ENCODE results near the gene EXD3. TPM values are rescaled to one million over a fixed set of nuclear protein-coding genes. Genes with fewer than 3 reads are reported as not detected.

Gene EXD3
- total RNA-seq, 5 donors from 2014 or later (not counting 1 experiment from before 2014, with no cell fraction given) = 18.5 to 43.8 (median 38.0) TPM

DNA sequence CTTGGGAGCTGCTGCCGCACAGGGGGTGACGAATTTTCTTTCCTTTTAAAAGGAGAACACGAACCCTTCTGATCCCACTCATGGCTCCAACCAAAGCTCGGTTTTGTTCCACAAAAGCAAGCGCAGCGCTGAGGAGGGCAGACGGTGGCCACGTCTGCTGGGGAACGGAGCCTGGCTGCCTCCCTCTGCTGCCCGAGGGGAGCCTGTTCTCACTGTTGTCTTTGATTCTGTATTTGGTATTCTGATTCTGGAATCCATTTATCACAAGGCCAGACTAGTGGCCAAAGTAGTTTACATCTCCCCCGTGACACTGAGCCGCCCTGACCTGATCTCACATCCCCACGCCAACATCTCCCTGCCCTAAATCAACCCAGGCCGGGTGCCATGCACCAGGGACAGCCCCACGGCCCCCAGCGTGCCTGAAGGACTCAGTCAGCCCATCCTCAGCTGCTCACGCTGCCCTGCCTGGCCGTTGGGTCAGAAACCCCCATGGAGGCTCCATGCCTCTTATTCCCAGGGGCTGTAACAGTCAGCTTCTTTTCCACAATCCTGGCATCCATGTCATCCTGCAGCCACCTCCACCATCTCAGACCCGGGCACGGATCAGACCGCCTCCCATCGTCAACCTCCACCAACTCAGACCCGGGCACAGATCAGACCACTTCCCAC is 42.9 kb upstream of the EXD3 start:
- CTCF ChIA-PET = no interaction called here
- peaks cover 11 to 28% of the 10 kb centered on the region in 2 experiments for H3K4me1 ChIP-seq (ENCODE audit: control insufficient read depth in 1 of 2, extremely low read depth in 1 of 2, insufficient read depth in 2 of 2, low read length in 2 of 2)
- DNase-seq (no peak), ATAC-seq (replicated peaks in 1 of 4) (no peak)
- no peaks in the 10 kb centered on the region for H3K36me3 Mint-ChIP-seq
- no peaks in the 10 kb centered on the region for H3K9me3 ChIP-seq
- no peak overlapping the region for H3K4me3 ChIP-seq (ENCODE audit: control insufficient read depth in 1 of 2, extremely low read depth in 1 of 2, low read length in 1 of 2)
- no peak overlapping the region for H3K4me3 Mint-ChIP-seq
- no peaks in the 10 kb centered on the region for H3K27me3 Mint-ChIP-seq
- H3K27me3 ChIP-seq (replicated peaks in 1 of 2; ENCODE audit: control insufficient read depth in 2 of 2, extremely low read depth in 1 of 2, insufficient read depth in 2 of 2, low read length in 1 of 2) = peaks cover 0 to 9% of the 10 kb centered on the region in 2 experiments
- H3K27ac ChIP-seq (ENCODE audit: low read length) = no peak overlapping the region
- no peaks in the 10 kb centered on the region for H3K9me3 Mint-ChIP-seq
- H3K4me1 Mint-ChIP-seq = peaks cover 17 to 26% (median 20%) of the 10 kb centered on the region in 3 donors
- H3K27ac Mint-ChIP-seq = no peak overlapping the region
- no peaks in the 10 kb centered on the region for H3K36me3 ChIP-seq (ENCODE audit: control insufficient read depth in 2 of 2, extremely low read depth in 1 of 2, insufficient read depth in 1 of 2, low read length in 1 of 2)
- POLR2A ChIA-PET = no interaction called here
- WGBS (ENCODE audit: insufficient coverage) = 91% methylated on average over 17 of the region's 23 CpGs

DNA sequence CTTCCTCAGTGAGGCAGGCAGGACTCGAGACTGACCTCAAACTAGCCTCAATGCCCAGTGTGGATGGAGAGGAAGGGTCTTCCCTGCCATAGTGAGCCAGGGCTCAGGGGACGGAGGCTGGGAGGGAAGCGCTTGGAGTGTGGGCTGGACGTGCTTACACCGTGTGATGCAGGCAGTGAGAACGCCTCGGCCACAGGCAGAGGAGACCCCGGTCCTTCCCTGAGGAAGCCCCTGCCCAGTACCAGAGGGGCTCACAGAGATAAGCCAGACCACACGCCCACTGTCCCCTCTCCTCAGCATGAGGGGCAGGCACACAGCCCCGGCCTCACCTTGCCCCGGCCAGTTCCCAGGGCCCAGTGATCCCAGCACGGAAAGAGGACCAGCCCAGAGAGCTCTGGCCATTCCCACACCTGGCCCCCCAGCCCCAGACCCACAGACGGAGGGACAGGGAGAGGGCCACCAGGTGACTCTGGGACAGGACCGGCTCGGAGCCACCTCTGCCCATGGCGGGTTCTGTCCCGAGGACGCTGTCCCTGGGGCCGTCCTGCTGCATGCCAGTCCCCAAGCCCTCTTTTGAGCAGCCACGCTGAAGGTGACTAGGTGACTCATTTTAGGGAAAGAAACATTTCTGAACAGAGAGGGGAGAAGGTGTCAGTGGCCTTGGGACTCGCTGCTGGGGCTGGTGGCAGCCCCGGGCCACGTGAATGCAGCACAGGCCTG is 42.2 kb upstream of the EXD3 start:
- Histone ChIP-seq H3K9me3 (no peaks in the 10 kb centered on the region), H3K36me3 (ENCODE audit: control insufficient read depth in 2 of 2, extremely low read depth in 1 of 2, insufficient read depth in 1 of 2, low read length in 1 of 2) (no peaks in the 10 kb centered on the region), H3K4me3 (ENCODE audit: control insufficient read depth in 1 of 2, extremely low read depth in 1 of 2, low read length in 1 of 2) (no peak overlapping the region), H3K27ac (ENCODE audit: low read length) (no peak overlapping the region), H3K4me1 (ENCODE audit: control insufficient read depth in 1 of 2, extremely low read depth in 1 of 2, insufficient read depth in 2 of 2, low read length in 2 of 2) (peaks cover 14 to 33% of the 10 kb centered on the region in 2 experiments), H3K27me3 (replicated peaks in 1 of 2; ENCODE audit: control insufficient read depth in 2 of 2, extremely low read depth in 1 of 2, insufficient read depth in 2 of 2, low read length in 1 of 2) (peaks cover 0 to 8% of the 10 kb centered on the region in 2 experiments)
- ChIA-PET CTCF (no interaction called here), POLR2A (no interaction called here)
- Mint-ChIP-seq H3K9me3 (no peaks in the 10 kb centered on the region), H3K27me3 (no peaks in the 10 kb centered on the region), H3K4me3 (no peak overlapping the region), H3K36me3 (no peaks in the 10 kb centered on the region), H3K4me1 (peaks cover 16 to 27% (median 17%) of the 10 kb centered on the region in 3 donors), H3K27ac (no peak overlapping the region)
- ATAC-seq (replicated peaks in 1 of 4) (no peak), DNase-seq (no peak)
- WGBS (ENCODE audit: insufficient coverage) = 94% methylated on average over 12 of the region's 23 CpGs

- peaks cover 21 to 40% of the 10 kb centered on the region in 2 experiments for H3K4me1 ChIP-seq (ENCODE audit: control insufficient read depth in 1 of 2, extremely low read depth in 1 of 2, insufficient read depth in 2 of 2, low read length in 2 of 2)
- H3K36me3 ChIP-seq (ENCODE audit: control insufficient read depth in 2 of 2, extremely low read depth in 1 of 2, insufficient read depth in 1 of 2, low read length in 1 of 2) = no peaks in the 10 kb centered on the region
- no peak overlapping the region for H3K27ac Mint-ChIP-seq
- no peak overlapping the region for H3K4me3 ChIP-seq (ENCODE audit: control insufficient read depth in 1 of 2, extremely low read depth in 1 of 2, low read length in 1 of 2)
- H3K9me3 Mint-ChIP-seq = no peaks in the 10 kb centered on the region
- DNase-seq (no peak), ATAC-seq (replicated peaks in 1 of 4) (no peak)
- 96% methylated on average over 25 of the region's 28 CpGs for WGBS (ENCODE audit: insufficient coverage)
- ChIA-PET POLR2A (no interaction called here), CTCF (no interaction called here)
- no peaks in the 10 kb centered on the region for H3K9me3 ChIP-seq
- H3K27ac ChIP-seq (ENCODE audit: low read length) = no peak overlapping the region
- H3K36me3 Mint-ChIP-seq = no peaks in the 10 kb centered on the region
- peaks cover 0 to 5% of the 10 kb centered on the region in 2 experiments for H3K27me3 ChIP-seq (replicated peaks in 1 of 2; ENCODE audit: control insufficient read depth in 2 of 2, extremely low read depth in 1 of 2, insufficient read depth in 2 of 2, low read length in 1 of 2)
- H3K4me1 Mint-ChIP-seq = peaks cover 22 to 30% (median 22%) of the 10 kb centered on the region in 3 donors
- no peaks in the 10 kb centered on the region for H3K27me3 Mint-ChIP-seq
- no peak overlapping the region for H3K4me3 Mint-ChIP-seq
Measured at GRCh38 chr9:137464291-137464999, 41.5 kb upstream of the EXD3 start.

GRCh38 chr9:137463931-137464290 is 40.9 kb upstream of the EXD3 start:
- DNase-seq (no peak), ATAC-seq (replicated peaks in 1 of 4) (no peak)
- no peak overlapping the region for H3K4me3 ChIP-seq (ENCODE audit: control insufficient read depth in 1 of 2, extremely low read depth in 1 of 2, low read length in 1 of 2)
- peaks cover 0 to 5% of the 10 kb centered on the region in 2 experiments for H3K27me3 ChIP-seq (replicated peaks in 1 of 2; ENCODE audit: control insufficient read depth in 2 of 2, extremely low read depth in 1 of 2, insufficient read depth in 2 of 2, low read length in 1 of 2)
- no peaks in the 10 kb centered on the region for H3K9me3 ChIP-seq
- H3K4me1 ChIP-seq (ENCODE audit: control insufficient read depth in 1 of 2, extremely low read depth in 1 of 2, insufficient read depth in 2 of 2, low read length in 2 of 2) = peaks cover 21 to 42% of the 10 kb centered on the region in 2 experiments
- Mint-ChIP-seq H3K4me3 (no peak overlapping the region), H3K4me1 (peaks cover 23 to 27% (median 23%) of the 10 kb centered on the region in 3 donors), H3K27ac (no peak overlapping the region), H3K27me3 (no peaks in the 10 kb centered on the region), H3K36me3 (no peaks in the 10 kb centered on the region), H3K9me3 (no peaks in the 10 kb centered on the region)
- no peaks in the 10 kb centered on the region for H3K36me3 ChIP-seq (ENCODE audit: control insufficient read depth in 2 of 2, extremely low read depth in 1 of 2, insufficient read depth in 1 of 2, low read length in 1 of 2)
- CTCF ChIA-PET = no interaction called here
- WGBS (ENCODE audit: insufficient coverage) = 95% methylated on average over 17 of the region's 18 CpGs
- no peak overlapping the region for H3K27ac ChIP-seq (ENCODE audit: low read length)
- POLR2A ChIA-PET = no interaction called here

DNA sequence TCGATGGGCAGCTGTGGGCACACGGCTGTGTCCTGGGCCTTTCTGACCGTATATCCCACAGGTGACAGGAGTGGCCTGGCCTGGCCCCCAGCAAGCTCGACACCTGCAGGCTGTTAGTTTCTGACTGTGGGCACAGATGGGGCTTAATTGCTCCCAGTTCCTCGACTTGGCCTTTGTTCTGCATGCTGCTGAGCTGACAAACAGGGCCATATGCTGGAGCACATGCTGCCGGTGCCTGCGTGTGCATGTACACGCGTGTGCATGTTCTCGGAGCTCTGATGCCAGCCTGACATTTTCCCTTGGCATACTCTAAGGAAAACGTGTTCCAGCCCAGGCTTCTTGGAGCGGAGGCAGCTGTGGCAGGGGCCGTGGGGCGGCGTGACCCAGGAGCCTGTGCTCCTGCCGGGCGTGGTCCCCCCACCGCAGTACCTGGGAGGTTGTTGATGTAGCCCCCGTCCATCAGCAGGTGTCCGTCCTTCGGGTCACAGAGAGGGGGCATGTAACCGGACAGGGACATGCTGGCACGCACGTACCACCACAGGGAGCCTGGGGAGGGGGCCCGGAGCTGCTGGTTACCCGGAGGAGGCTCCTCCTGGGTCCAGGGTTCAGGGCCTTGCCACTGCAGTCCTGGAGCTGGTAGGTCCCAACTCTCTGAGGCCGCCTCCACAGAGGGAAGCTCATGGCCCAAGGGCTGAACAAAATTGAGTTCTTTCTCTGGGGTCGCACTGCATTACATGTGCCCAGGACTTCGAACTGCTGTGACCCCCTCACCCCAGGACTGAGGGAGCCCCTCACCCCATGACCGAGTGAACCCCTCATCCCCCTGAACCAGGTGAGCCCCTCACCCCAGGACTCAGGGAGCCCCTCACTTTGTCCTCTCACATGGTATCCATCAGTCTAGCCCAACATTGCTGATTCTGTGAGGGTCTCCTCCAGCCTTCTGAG is 40.3 kb upstream of the EXD3 start:
- CTCF ChIA-PET = no interaction called here
- H3K36me3 Mint-ChIP-seq = no peaks in the 10 kb centered on the region
- H3K4me3 Mint-ChIP-seq = peak overlapping the region; percentile 21 to 72 (median 43)

More for the DNA sequence above, 40.3 kb upstream of the EXD3 start:
- Histone ChIP-seq H3K36me3 (ENCODE audit: control insufficient read depth in 2 of 2, extremely low read depth in 1 of 2, insufficient read depth in 1 of 2, low read length in 1 of 2) (no peaks in the 10 kb centered on the region), H3K4me1 (ENCODE audit: control insufficient read depth in 1 of 2, extremely low read depth in 1 of 2, insufficient read depth in 2 of 2, low read length in 2 of 2) (peaks cover 21 to 47% of the 10 kb centered on the region in 2 experiments), H3K27me3 (replicated peaks in 1 of 2; ENCODE audit: control insufficient read depth in 2 of 2, extremely low read depth in 1 of 2, insufficient read depth in 2 of 2, low read length in 1 of 2) (peaks cover 0 to 5% of the 10 kb centered on the region in 2 experiments), H3K27ac (ENCODE audit: low read length) (no peak overlapping the region), H3K9me3 (no peaks in the 10 kb centered on the region), H3K4me3 (ENCODE audit: control insufficient read depth in 1 of 2, extremely low read depth in 1 of 2, low read length in 1 of 2) (no peak overlapping the region)
- no peak for DNase-seq
- Mint-ChIP-seq H3K4me1 (peaks cover 23 to 27% (median 23%) of the 10 kb centered on the region in 3 donors), H3K27me3 (no peaks in the 10 kb centered on the region), H3K9me3 (no peaks in the 10 kb centered on the region), H3K27ac (peak overlapping the region; percentile 16 to 77)
- WGBS (ENCODE audit: insufficient coverage) = 94% methylated on average over 30 of the region's 30 CpGs
- POLR2A ChIA-PET = no interaction called here
- ATAC-seq (replicated peaks in 1 of 4) = no peak
